ENCODE data around the gene PCDHGA1. TPM values are rescaled to one million over a fixed set of nuclear protein-coding genes. Genes with fewer than 3 reads are reported as not detected.
"Not testable (repeated sequence)": the region's sequence is repeated elsewhere in the genome, so short reads cannot be mapped to it uniquely, and the experiment has no call there.

Gene PCDHGA1
- total and polyA plus RNA-seq, 2 donors (not counting 1 experiment from before 2014, with no cell fraction given), result 0.06 to 0.64 TPM

DNA sequence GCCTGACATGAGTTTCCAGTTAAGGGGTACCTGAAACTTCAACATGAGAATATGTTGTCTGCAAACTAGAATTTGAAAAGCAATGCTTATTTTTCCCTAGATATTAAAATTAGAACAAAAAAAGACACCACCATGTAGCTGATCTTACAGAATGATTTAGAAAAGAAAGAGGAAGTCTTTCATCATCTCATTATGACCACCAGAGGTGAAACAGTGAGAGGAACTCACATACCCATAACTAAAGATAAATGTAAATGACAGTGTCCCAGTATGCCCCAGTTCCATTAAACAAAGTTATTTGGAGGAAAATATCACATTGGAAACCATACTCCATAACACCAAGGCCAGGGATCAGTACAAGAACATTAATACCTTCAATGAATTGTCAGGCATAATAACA, 16.6 kb upstream of the PCDHGA1 start:
- ATAC-seq (ENCODE audit: low read depth) (no peak), DNase-seq (no peak)
- Histone ChIP-seq H3K4me2 (replicated peaks; ENCODE audit: low read depth, low read length, poor library complexity, severe bottlenecking) (no peak overlapping the region), H3K4me1 (ENCODE audit: control insufficient read depth in 2 of 2, insufficient read depth in 2 of 2, low read length in 2 of 2) (peaks cover 0 to 3% of the 10 kb centered on the region in 2 donors), H2AFZ (ENCODE audit: insufficient read depth, low read depth, low read length, poor library complexity, severe bottlenecking) (no peak overlapping the region), H3K27ac (ENCODE audit: low read length in 2 of 2) (no peak overlapping the region), H3K36me3 (replicated peaks in 1 of 2; ENCODE audit: control extremely low read depth in 1 of 2, control insufficient read depth in 1 of 2, extremely low read depth in 1 of 2, insufficient read depth in 2 of 2, low read length in 1 of 2) (peaks cover 3 to 12% of the 10 kb centered on the region in 2 experiments), H4K20me1 (ENCODE audit: control insufficient read depth, insufficient read depth, low read length, poor library complexity, severe bottlenecking) (no peaks in the 10 kb centered on the region), H3K4me3 (ENCODE audit: control extremely low read depth in 1 of 5, extremely low read depth in 1 of 5, insufficient read depth in 1 of 5, low read depth in 2 of 5, low read length in 4 of 5) (no peak overlapping the region), H3K9me3 (ENCODE audit: control extremely low read depth in 1 of 3, control insufficient read depth in 2 of 3, insufficient read depth in 1 of 3, low read length in 2 of 3) (peaks cover 30 to 78% (median 42%) of the 10 kb centered on the region in 3 donors), H3K27me3 (replicated peaks in 1 of 4; ENCODE audit: control extremely low read depth in 1 of 4, control insufficient read depth in 3 of 4, insufficient read depth in 4 of 4, low read length in 3 of 4) (no peaks in the 10 kb centered on the region), H3K9ac (ENCODE audit: low read length) (no peak overlapping the region), H3K79me2 (ENCODE audit: control insufficient read depth, insufficient read depth, low read length) (peaks cover 41% of the 10 kb centered on the region)
- intact Hi-C loops (cut with micrococcal nuclease), result no loop called here
- TF ChIP-seq, protein P1, sequence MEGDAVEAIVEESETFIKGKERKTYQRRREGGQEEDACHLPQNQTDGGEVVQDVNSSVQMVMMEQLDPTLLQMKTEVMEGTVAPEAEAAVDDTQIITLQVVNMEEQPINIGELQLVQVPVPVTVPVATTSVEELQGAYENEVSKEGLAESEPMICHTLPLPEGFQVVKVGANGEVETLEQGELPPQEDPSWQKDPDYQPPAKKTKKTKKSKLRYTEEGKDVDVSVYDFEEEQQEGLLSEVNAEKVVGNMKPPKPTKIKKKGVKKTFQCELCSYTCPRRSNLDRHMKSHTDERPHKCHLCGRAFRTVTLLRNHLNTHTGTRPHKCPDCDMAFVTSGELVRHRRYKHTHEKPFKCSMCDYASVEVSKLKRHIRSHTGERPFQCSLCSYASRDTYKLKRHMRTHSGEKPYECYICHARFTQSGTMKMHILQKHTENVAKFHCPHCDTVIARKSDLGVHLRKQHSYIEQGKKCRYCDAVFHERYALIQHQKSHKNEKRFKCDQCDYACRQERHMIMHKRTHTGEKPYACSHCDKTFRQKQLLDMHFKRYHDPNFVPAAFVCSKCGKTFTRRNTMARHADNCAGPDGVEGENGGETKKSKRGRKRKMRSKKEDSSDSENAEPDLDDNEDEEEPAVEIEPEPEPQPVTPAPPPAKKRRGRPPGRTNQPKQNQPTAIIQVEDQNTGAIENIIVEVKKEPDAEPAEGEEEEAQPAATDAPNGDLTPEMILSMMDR (IDR thresholded peaks at IDR 0.05), result no peak
- no peak for TF ChIP-seq EZH2 (IDR thresholded peaks at IDR 0.05; ENCODE audit: borderline replicate concordance, insufficient read depth, low read depth, low read length, poor library complexity, severe bottlenecking)
- ChIA-PET CTCF (no interaction called here), POLR2A (no interaction called here)
- Mint-ChIP-seq H3K4me3 (no peak overlapping the region), H3K9me3 (ENCODE audit: insufficient read depth) (peaks cover 25% of the 10 kb centered on the region), H3K27me3 (no peaks in the 10 kb centered on the region), H3K27ac (no peak overlapping the region), H3K4me1 (peaks cover 14% of the 10 kb centered on the region)

DNA sequence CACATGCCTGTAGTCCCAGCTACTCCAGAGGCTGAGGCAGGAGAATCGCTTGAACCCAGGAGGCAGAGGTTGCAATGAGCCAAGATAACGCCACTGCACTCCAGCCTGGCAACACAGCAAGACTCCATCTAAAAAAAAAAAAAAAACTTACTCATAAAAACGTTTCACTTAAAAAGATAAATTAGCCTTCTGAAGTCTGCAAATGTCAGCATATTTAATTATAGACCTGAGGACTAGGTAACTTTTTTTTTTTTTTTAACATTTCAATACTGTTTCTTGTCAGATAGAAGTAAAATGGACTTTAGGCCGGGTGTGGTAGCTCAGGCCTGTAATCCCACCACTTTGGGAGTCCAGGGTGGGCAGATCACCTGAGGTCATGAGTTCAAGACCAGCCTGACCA, 13.4 kb upstream of the PCDHGA1 start:
- peaks cover 12 to 19% of the 10 kb centered on the region in 2 experiments for H3K36me3 ChIP-seq (replicated peaks in 1 of 2; ENCODE audit: control extremely low read depth in 1 of 2, control insufficient read depth in 1 of 2, extremely low read depth in 1 of 2, insufficient read depth in 2 of 2, low read length in 1 of 2)
- H3K9ac ChIP-seq (ENCODE audit: low read length); H3K27ac ChIP-seq (ENCODE audit: low read length in 2 of 2); DNase-seq; H3K27ac Mint-ChIP-seq; H3K4me3 ChIP-seq (ENCODE audit: control extremely low read depth in 1 of 5, extremely low read depth in 1 of 5, insufficient read depth in 1 of 5, low read depth in 2 of 5, low read length in 4 of 5); H4K20me1 ChIP-seq (ENCODE audit: control insufficient read depth, insufficient read depth, low read length, poor library complexity, severe bottlenecking); intact Hi-C loops (cut with micrococcal nuclease); POLR2A ChIA-PET; ATAC-seq (ENCODE audit: low read depth); H3K4me3 Mint-ChIP-seq; H2AFZ ChIP-seq (ENCODE audit: insufficient read depth, low read depth, low read length, poor library complexity, severe bottlenecking); H3K27me3 ChIP-seq (replicated peaks in 1 of 4; ENCODE audit: control extremely low read depth in 1 of 4, control insufficient read depth in 3 of 4, insufficient read depth in 4 of 4, low read length in 3 of 4); H3K27me3 Mint-ChIP-seq; H3K4me2 ChIP-seq (replicated peaks; ENCODE audit: low read depth, low read length, poor library complexity, severe bottlenecking): not testable (repeated sequence)
- 100% methylated on average over 1 of the region's 4 CpGs for WGBS (ENCODE audit: insufficient coverage)
- H3K79me2 ChIP-seq (ENCODE audit: control insufficient read depth, insufficient read depth, low read length), result peaks cover 49% of the 10 kb centered on the region
- Mint-ChIP-seq H3K4me1 (peaks cover 35% of the 10 kb centered on the region), H3K9me3 (ENCODE audit: insufficient read depth) (peaks cover 29% of the 10 kb centered on the region)
- H3K9me3 ChIP-seq (ENCODE audit: control extremely low read depth in 1 of 3, control insufficient read depth in 2 of 3, insufficient read depth in 1 of 3, low read length in 2 of 3), result peaks cover 31 to 84% (median 61%) of the 10 kb centered on the region in 3 donors
- H3K4me1 ChIP-seq (ENCODE audit: control insufficient read depth in 2 of 2, insufficient read depth in 2 of 2, low read length in 2 of 2), result peaks cover 17 to 20% of the 10 kb centered on the region in 2 donors
- CTCF ChIA-PET, result interaction anchor here (1.6 to 2.0 kb wide), 2 partner anchors 10 to 247 kb away, joined by 3 to 5 read pairs; no protein-coding TSS in a partner anchor
